Calu3 (cell line): ENCODE measurements around the gene ERVFRD-1. TPM values are rescaled to one million over a fixed set of nuclear protein-coding genes. Genes with fewer than 3 reads are reported as not detected.

Experiments
- BruUV-seq: library from RNA; stranded (reverse); fragments of 400-500 nt; replicated peaks from 2 replicates; lab custom pipeline; 2021; lab: Mats Ljungman, UMichigan
- CTCF ChIA-PET: fragments of 300-600 bp; sonication (Branson Sonifier 250); formaldehyde crosslinking; loops from one replicate; lab custom pipeline; 2022; ENCODE audit warnings: antibody characterized with exemption; lab: Charles Lee
- DNase-seq: peaks from one replicate; pipeline ENCODE4 v3.0.0; 2022
- H3K27ac Mint-ChIP-seq: one replicate; pipeline ENCODE4 v1.8.0; 2022; ENCODE audit warnings: mixed read lengths; ENCODE audit not compliant: unreplicated experiment
- H3K27me3 Mint-ChIP-seq: one replicate; pipeline ENCODE4 v1.8.0; 2022; ENCODE audit warnings: mixed read lengths; ENCODE audit not compliant: unreplicated experiment
- H3K36me3 Mint-ChIP-seq: one replicate; pipeline ENCODE4 v1.8.0; 2022; ENCODE audit warnings: mild to moderate bottlenecking, moderate library complexity, mixed read lengths; ENCODE audit not compliant: insufficient read depth, unreplicated experiment
- H3K4me1 Mint-ChIP-seq: one replicate; pipeline ENCODE4 v1.8.0; 2022; ENCODE audit warnings: mild to moderate bottlenecking, low read depth, mixed read lengths; ENCODE audit not compliant: unreplicated experiment
- H3K4me3 Mint-ChIP-seq: one replicate; pipeline ENCODE4 v1.8.0; 2022; ENCODE audit warnings: mild to moderate bottlenecking, low read depth, moderate library complexity, mixed read lengths; ENCODE audit not compliant: unreplicated experiment
- H3K9me3 Mint-ChIP-seq: one replicate; pipeline ENCODE4 v1.8.0; 2022; ENCODE audit warnings: low read depth, mixed read lengths; ENCODE audit not compliant: unreplicated experiment
- intact Hi-C: fragments of 100-400 bp; cut with micrococcal nuclease; formaldehyde crosslinking; loops from one replicate; pipeline ENCODE4 v1.10.0; 2022; ENCODE audit not compliant: unreplicated experiment
- total RNA-seq: library from RNA; stranded (reverse); gene quantifications from 2 replicates; pipeline ENCODE4 v1.2.3, GENCODE V29; 2022
- TF ChIP-seq, protein P1 (sequence below): fragments of 200-600 bp; IDR thresholded peaks from one replicate; pipeline ENCODE4 v1.8.0; 2022; ENCODE audit warnings: antibody characterized with exemption; ENCODE audit not compliant: unreplicated experiment

Gene ERVFRD-1
- total RNA-seq, 1 experiment from 2014 or later = not detected

- Mint-ChIP-seq H3K4me1 (peaks cover 34% of the 10 kb centered on the region), H3K27ac (peak overlapping the region; percentile 95), H3K27me3 (no peaks in the 10 kb centered on the region), H3K36me3 (peaks cover 6% of the 10 kb centered on the region), H3K4me3 (no peak overlapping the region), H3K9me3 (no peaks in the 10 kb centered on the region)
- CTCF ChIA-PET = interaction anchor here (0.8 to 1.1 kb wide), 4 partner anchors 28 to 352 kb away, joined by 3 to 4 read pairs (median 3); no protein-coding TSS in a partner anchor
- intact Hi-C loops = loop anchor here (1.0 to 5.0 kb wide), 4 partner anchors 28 to 431 kb away; no protein-coding TSS in a partner anchor
- peak; percentile 79 for DNase-seq
- TF ChIP-seq, protein P1, sequence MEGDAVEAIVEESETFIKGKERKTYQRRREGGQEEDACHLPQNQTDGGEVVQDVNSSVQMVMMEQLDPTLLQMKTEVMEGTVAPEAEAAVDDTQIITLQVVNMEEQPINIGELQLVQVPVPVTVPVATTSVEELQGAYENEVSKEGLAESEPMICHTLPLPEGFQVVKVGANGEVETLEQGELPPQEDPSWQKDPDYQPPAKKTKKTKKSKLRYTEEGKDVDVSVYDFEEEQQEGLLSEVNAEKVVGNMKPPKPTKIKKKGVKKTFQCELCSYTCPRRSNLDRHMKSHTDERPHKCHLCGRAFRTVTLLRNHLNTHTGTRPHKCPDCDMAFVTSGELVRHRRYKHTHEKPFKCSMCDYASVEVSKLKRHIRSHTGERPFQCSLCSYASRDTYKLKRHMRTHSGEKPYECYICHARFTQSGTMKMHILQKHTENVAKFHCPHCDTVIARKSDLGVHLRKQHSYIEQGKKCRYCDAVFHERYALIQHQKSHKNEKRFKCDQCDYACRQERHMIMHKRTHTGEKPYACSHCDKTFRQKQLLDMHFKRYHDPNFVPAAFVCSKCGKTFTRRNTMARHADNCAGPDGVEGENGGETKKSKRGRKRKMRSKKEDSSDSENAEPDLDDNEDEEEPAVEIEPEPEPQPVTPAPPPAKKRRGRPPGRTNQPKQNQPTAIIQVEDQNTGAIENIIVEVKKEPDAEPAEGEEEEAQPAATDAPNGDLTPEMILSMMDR = peak; percentile 64
- BruUV-seq = TSS peak; percentile 79
These were observed 32.9 kb upstream of the ERVFRD-1 start for GRCh38 chr6:11144393-11144851.

GRCh38 chr6:11143394-11144371 is 32.2 kb upstream of the ERVFRD-1 start:
- Mint-ChIP-seq H3K4me1 (peaks cover 41% of the 10 kb centered on the region), H3K36me3 (peaks cover 6% of the 10 kb centered on the region), H3K9me3 (no peaks in the 10 kb centered on the region), H3K4me3 (peak overlapping the region; percentile 18), H3K27ac (peak overlapping the region; percentile 95), H3K27me3 (no peaks in the 10 kb centered on the region)
- DNase-seq = peak; percentile 72
- TF ChIP-seq, protein P1 = no peak
- intact Hi-C loops = loop anchor here (1.0 to 5.0 kb wide), 4 partner anchors 29 to 432 kb away; no protein-coding TSS in a partner anchor
- BruUV-seq = no TSS peak
- CTCF ChIA-PET = interaction anchor here (0.7 to 1.1 kb wide), 4 partner anchors 28 to 433 kb away, joined by 3 to 4 read pairs (median 4); no protein-coding TSS in a partner anchor

- CTCF ChIA-PET = interaction anchor here (0.7 kb wide), 1 partner anchor 432 kb away, joined by 4 read pairs; no protein-coding TSS in a partner anchor
- peaks cover 41% of the 10 kb centered on the region for H3K4me1 Mint-ChIP-seq
- no peak overlapping the region for H3K4me3 Mint-ChIP-seq
- peaks cover 6% of the 10 kb centered on the region for H3K36me3 Mint-ChIP-seq
- intact Hi-C loops = loop anchor here (5.0 kb wide), 1 partner anchor 75 kb away; no protein-coding TSS in a partner anchor
- DNase-seq = no peak
- no TSS peak for BruUV-seq
- TF ChIP-seq, protein P1 = no peak
- H3K27me3 Mint-ChIP-seq = no peaks in the 10 kb centered on the region
- no peak overlapping the region for H3K27ac Mint-ChIP-seq
- H3K9me3 Mint-ChIP-seq = no peaks in the 10 kb centered on the region
These were observed 30.9 kb upstream of the ERVFRD-1 start for GRCh38 chr6:11142296-11143027.

DNA sequence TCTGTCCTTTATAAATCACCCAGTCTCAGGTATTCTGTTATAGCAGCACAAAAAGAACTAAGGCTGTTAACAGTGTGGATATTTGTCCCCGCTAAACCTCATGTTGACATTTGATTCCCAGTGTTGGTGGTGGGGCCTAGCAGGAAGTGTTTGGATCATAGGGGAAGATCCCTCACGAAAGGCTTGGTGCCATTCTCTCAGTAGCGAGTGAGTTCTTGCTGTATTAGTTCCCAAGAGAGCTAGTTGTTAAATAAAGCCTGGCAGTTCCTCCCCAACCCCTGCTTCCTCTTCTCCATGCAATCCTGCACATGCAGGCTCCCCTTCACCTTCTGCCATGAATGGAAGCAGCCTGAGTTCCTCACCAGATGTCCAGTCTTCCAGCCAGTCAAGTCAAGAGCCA is 29.8 kb upstream of the ERVFRD-1 start:
- Mint-ChIP-seq H3K4me1 (peaks cover 41% of the 10 kb centered on the region), H3K4me3 (no peak overlapping the region)
- intact Hi-C loops = loop anchor here (5.0 kb wide), 1 partner anchor 76 kb away; no protein-coding TSS in a partner anchor

More for the DNA sequence above, 29.8 kb upstream of the ERVFRD-1 start:
- no peak for DNase-seq
- Mint-ChIP-seq H3K36me3 (peaks cover 6% of the 10 kb centered on the region), H3K27me3 (no peaks in the 10 kb centered on the region), H3K9me3 (no peaks in the 10 kb centered on the region), H3K27ac (no peak overlapping the region)
- CTCF ChIA-PET = no interaction called here
- BruUV-seq = no TSS peak
- TF ChIP-seq, protein P1 = no peak
